VCaP (cell line): ENCODE results near the gene EPB41L1.

Experiments
- H3K27ac ChIP-seq: fragments of 450-650 bp; 2 replicates; pipeline ENCODE4 v1.5.1; 2017
- CTCF ChIP-seq: fragments of 450-650 bp; conservative IDR thresholded peaks from 2 replicates; pipeline ENCODE4 v1.5.1; 2017; ENCODE audit warnings: mild to moderate bottlenecking, moderate library complexity

Gene EPB41L1

GRCh38 chr20:36173451-36173933 lies 19.0 kb downstream of the EPB41L1 start:
- no peak for TF ChIP-seq CTCF
- no peak overlapping the region for H3K27ac ChIP-seq

- no peak overlapping the region for H3K27ac ChIP-seq
- no peak for TF ChIP-seq CTCF
These were observed 20.5 kb downstream of the EPB41L1 start for GRCh38 chr20:36175016-36175415.

- no peak overlapping the region for H3K27ac ChIP-seq
- TF ChIP-seq CTCF = no peak
These were observed 21.0 kb downstream of the EPB41L1 start for GRCh38 chr20:36175475-36175995.

- H3K27ac ChIP-seq = no peak overlapping the region
- TF ChIP-seq CTCF = no peak
These were observed 23.2 kb downstream of the EPB41L1 start for GRCh38 chr20:36177716-36178115.

- no peak overlapping the region for H3K27ac ChIP-seq
- TF ChIP-seq CTCF = no peak
These were observed 24.8 kb downstream of the EPB41L1 start for GRCh38 chr20:36179170-36179945.

- TF ChIP-seq CTCF = no peak
- no peak overlapping the region for H3K27ac ChIP-seq
These were observed 25.8 kb downstream of the EPB41L1 start for GRCh38 chr20:36180323-36180722.

- H3K27ac ChIP-seq = no peak overlapping the region
- no peak for TF ChIP-seq CTCF
These were observed 27.5 kb downstream of the EPB41L1 start for GRCh38 chr20:36181934-36182603.
